T follicular helper cell (primary cell): Measurements from ENCODE around the gene RTBDN.

Source experiments
- DNase-seq: peaks from one replicate; pipeline ENCODE4 v3.0.0-alpha.2; 2020; ENCODE audit warnings: low read depth
- total RNA-seq, 2 experiments: gene quantifications; one replicate each; lab custom pipeline; 2026; lab: John Stamatoyannopoulos, UW

The RTBDN gene
- total RNA-seq: 0 reads per million in 2 experiments

DNA sequence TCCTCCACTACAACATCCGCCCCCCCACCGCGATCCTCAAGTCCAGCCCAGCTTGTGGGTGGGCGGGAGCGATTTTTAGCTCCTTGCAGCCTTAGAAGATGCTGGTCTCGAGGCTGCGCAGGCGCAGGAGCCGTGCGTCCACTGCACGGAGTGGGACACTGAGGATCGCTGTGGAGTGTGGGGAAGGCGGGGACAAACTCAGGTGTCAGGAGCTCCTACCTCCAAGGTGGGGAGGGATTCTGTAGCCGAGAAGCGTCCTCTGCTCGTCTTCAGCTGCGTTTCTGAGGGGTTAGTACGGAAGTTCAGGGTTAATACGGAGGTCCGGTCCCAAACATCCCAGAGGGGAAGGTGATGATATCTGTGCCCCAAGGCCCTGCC, at the start of gene RTBDN:
Gene RTBDN, minus strand, starts transcription at position 14 of the 378 bp plus-strand sequence. CDS start 4,600 bp downstream, outside the sequence.
- DNase-seq: no peak

DNA sequence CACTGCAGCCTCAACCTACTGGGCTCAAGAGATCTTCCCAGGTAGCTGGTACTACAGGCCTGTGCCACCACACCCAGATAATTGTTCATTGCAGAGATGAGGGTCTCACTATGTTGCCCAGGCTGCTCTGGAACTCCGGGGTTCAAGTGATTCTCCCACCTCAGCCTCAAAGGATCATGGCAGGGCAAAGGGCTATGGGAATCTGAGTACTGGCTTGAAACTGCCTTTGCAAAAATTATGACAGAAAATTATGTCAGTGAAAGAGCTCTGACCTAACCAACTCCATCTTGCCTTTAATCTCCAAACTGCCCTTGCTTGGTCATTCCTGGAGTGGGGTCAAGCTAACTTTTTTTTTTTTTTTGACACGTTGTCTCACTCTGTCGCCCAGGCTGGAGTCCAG, 48.2 kb upstream of the RTBDN start:
- no peak for DNase-seq

DNA sequence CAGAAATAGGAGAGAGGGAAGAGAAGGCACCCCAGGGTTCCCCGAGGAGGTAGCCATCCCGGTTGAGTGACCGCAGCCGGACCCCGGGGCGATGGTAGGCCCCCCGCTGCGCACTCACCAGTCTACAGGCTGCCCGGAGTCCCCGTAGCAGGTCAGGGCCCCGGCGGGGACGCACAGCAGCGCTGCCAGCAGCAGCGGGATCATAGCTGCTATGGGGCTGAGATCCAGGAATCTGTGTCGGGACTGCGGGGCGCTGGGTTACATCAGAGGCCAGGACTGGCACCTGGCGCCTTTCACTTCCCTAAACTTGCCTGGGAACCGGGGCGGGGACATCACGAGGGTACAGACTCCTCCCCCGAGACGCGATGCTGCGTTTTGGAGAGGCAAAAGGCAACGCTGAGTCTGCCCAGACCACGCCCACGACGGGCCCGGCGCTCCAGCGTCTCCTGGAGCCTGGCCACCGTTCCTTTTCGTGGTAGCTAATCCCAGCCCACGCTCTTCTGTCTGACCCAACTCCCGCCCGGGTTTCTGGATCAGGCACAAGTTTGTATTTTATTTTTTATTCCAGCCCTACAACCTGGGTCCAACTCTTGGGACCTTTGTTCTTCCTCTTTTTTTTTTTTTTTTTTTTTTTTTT, 46.9 kb upstream of the RTBDN start, which contains the start of gene DNASE2:
Gene DNASE2, minus strand, starts transcription at position 278 of the 637 bp plus-strand sequence. Its CDS starts 74 bp downstream, at position 204.
- DNase-seq: peak; percentile 84

DNA sequence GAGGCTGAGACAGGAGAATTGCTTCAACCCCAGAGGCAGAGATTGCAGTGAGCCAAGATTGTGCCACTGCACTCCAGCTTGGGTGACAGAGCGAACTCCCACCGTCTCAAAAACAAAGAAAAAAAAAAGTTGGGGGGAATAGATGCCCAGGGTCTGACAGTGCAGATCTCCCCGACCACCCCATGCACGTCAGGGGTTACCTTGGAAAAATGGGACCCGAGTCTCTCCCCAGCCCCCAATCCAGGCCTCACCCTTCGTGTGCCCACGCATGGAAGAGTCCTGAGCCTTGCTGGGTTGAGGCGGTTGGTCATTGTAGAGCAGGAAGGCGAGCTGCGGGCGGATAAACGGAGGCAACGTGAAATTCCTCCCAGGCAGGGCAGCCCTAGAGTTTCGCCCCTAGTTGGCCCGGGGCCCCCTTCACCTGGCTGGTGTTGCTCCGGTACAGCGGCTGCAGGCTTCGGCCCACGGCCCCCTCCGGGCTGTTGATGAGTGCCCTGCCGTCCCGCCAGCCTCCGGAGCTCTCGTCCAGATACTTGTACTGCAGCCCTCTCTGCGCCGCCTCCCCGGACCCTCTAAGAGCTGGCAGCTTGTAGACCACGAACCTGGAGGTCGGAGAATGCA, 46.3 kb upstream of the RTBDN start:
- DNase-seq: no peak

DNA sequence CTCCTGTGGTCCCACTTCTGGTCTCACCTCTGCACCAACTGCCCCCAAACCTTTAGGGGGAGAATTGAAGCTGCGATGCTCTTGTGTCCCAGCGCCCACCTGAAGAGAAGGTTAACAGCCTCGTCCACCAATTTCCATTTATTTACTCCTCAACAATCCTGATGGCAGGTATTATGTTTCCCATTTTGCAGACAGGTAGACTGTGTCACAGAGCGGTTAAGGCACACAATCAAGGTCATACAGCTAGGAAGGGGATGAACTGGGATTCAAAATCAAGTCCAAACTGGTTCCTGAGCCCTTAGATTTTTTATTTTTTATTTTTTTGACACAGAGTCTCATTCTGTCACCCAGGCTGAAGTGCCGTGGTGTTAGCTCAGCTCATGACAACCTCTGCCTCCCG, 40.7 kb upstream of the RTBDN start:
- no peak for DNase-seq

DNA sequence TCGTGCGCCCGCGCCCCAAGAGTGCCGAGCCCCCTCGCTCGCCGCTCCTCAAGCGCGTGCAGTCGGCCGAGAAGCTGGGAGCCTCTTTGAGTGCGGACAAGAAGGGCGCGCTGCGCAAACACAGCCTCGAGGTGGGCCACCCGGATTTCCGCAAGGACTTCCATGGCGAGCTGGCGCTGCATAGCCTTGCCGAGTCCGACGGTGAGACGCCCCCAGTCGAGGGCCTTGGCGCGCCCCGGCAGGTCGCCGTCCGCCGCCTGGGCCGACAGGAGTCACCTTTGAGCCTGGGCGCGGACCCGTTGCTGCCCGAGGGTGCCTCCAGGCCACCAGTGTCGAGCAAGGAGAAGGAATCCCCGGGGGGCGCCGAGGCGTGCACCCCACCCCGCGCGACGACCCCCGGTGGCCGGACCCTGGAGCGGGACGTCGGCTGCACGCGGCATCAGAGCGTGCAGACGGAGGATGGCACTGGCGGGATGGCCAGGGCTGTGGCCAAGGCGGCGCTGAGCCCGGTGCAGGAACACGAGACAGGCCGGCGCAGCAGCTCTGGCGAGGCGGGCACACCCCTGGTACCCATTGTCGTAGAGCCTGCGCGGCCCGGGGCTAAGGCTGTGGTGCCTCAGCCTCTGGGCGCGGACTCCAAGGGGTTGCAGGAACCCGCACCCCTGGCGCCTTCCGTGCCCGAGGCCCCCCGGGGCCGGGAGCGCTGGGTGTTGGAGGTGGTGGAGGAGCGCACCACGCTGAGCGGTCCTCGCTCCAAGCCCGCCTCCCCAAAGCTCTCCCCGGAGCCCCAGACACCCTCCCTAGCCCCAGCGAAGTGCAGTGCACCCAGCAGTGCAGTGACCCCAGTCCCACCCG, 39.7 kb upstream of the RTBDN start:
- DNase-seq: no peak

DNA sequence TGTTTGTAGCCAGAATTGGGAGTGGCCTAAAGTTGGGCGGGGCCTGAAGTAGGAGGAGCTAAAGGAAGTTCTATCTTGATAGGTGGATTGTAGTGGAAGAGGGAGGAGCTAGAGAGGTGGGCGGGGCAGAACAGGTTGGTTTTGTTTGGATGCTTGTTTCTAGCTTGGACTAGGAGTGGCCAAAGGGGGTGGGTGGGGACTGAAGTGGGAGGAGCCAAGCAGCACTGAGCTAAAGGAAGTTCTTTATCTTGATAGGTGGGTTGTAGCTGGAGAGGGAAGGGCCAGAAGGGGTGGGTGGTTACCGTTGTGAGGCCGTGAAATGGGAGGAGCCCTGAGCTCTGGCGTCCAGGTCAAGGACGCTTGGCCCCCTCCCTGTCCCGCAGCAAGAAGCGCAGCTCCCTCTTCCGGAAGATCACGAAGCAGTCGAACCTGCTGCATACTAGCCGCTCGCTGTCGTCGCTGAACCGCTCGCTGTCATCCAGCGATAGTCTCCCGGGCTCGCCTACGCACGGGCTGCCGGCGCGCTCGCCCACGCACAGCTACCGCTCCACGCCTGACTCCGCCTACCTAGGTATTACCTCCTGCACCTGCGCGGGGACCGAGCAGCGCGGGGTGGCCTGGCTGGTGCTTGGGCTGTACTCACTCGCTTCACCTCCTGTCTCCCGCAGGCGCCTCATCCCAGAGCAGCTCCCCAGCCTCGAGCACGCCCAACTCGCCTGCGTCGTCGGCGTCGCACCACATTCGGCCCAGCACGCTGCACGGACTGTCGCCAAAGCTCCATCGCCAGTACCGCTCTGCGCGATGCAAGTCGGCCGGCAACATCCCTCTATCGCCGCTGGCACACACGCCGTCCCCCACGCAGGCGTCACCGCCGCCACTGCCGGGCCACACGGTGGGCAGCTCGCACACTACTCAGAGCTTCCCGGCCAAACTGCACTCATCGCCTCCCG, 38.8 kb upstream of the RTBDN start:
- peak; percentile 43 for DNase-seq

DNA sequence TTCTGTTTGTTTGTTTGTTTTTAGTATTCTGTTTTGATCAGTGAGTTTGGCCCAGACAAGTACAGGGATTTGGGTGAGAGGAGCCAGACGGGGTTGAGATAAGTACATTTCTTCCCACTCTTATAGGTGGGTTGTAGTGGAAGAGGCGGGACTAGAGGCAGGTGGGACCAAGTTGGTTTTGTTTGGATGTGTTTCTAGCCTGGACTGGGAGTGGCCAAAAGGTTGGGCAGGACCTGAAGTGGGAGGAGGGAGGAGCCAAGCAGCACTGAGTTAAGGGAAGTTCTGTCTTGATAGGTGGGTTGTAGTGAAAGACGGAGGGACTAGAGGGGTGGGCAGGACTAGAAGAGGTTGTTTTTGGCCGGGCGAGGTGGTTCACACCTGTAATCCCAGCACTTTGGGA, 37.9 kb upstream of the RTBDN start:
- no peak for DNase-seq

DNA sequence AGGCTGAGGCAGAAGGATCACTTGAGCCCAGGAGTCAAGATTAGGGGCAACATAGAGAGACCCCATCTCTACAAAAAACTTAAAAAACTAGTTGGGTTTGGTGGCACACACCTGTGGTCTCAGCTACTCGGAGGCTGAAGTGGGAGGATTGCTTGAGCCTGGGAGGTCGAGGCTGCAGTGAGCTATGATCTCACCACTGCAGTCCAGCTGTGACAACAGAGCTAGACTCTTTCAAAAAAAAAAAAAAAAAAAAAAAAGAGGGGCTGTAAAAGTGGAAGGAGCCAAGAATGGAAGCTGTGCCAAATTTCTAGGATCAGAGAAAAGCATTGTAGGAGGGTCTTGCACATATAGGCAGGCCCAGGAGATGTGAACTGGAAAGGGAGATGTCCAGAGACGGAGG, 37.3 kb upstream of the RTBDN start:
- DNase-seq: no peak

DNA sequence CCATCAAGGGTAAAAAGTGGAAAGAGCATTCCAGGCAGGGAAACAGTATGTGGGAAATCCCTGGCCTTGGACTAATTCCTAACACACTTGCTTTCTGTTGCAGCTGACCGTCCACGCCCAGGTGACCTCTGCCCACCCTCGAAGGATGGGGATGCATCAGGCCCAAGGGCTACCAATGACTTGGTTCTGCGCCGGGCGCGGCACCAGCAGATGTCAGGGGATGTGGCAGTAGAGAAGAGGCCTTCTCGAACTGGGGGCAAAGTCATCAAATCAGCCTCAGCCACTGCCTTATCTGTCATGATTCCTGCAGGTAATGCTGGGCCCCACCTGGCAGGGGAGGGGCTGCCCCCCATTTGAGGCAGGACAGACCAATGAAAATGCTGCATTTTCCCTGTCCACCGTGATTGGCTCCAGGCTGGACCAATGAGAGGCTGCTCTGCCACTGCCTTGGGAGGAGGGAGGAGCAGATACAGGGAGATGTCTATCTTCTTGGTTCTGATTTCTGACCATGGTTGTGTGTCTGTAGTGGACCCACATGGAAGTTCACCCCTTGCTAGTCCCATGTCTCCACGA, 34.2 kb upstream of the RTBDN start:
- DNase-seq: no peak

DNA sequence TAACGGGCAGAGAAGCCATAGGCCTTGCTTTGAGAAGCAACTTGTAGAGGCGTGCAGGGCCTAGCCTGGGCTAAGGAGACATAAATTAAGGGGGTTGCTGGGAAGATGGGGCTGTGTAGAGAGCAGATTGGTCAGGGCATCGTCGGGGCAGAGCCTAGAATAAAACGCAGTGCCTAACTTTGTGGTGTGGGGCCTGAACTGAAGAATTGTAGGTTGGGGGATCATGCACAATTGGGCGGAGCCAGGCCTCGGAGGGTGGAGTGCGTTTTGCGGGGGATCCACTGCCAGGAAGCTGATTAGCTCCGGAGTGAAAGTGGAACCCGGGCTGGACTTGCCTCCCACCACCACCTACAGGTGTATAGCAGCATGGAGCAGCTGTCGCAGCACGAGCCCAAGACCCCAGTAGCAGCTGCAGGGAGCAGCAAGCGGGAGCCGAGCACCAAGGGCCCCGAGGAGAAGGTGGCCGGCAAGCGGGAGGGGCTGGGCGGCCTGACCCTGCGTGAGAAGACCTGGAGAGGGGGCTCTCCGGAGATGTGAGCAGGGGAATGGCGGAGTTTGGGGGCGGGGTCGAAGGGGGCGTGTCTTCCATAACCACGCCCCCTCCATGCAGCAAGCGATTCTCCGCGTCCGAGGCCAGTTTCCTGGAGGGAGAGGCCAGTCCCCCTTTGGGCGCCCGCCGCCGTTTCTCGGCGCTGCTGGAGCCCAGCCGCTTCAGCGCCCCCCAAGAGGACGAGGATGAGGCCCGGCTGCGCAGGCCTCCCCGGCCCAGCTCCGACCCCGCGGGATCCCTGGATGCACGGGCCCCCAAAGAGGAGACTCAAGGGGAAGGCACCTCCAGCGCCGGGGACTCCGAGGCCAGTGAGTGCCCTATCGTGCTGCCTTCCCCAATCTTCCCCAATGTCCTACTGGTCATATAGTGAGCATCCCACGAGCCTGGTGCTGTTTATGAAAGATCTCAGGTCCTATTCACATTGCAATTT, 33.0 kb upstream of the RTBDN start:
- DNase-seq: peak; percentile 30

DNA sequence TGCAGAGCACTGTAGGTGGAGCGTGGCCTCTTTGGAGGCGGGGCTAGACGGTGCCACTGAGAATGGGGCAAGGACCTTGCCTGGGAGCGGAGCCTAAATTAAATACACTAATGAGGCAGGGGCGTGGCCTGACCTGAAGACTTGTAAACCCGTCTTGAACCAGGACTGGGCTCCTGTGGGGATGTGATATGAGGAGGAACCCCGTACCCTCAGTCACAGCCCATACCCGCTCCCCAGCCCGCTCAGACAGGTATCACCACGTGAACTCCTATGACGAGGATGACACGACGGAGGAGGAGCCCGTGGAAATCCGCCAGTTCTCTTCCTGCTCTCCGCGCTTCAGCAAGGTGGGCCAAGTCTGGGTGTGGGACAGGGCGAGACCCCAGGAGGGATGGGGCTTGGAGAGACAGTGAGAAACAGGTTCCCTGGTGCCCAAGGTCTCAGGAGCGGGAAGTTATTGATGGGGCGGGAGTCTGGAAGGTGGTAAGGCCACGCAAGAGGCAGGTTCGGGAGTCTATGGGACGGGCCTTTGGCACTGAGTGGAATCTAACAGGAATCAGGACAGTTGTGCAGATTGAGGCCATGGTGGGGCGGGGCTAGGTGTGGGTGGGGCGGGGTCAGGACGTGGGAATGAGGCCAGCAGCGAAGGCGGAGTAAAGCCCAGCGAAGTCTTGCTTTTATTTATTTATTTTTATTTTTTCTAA, 32.2 kb upstream of the RTBDN start:
- DNase-seq: no peak

DNA sequence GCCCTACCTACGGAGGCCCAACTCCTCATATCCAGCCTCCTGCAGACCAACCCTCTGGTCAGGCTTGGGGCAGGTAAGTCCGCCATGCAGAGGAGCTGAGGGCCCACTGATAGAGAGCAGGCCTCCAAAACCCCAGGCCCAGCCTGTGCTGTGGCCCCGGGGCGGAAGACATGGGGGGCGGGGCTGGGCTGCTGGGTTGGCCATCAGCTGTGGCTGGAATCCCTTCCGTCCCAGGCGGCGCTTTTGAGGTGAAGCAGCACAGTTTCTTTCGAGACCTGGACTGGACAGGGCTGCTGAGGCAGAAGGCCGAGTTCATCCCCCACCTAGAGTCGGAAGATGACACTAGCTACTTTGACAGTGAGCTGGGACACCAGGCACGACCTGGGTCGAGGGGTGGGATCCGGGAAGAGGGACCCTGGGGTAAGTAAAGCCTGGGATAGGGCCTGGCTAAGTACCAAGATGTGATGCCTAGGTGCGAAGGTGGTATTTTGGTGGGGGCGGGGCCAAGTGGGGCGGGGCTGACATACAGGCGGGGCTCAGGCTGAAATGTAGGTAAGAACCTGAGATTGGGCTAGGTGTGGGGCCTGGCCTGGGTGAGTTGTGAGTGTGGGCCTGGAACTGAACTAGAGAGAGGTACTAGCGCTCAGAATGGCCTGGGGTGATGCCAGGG, 31.5 kb upstream of the RTBDN start:
- DNase-seq: no peak

DNA sequence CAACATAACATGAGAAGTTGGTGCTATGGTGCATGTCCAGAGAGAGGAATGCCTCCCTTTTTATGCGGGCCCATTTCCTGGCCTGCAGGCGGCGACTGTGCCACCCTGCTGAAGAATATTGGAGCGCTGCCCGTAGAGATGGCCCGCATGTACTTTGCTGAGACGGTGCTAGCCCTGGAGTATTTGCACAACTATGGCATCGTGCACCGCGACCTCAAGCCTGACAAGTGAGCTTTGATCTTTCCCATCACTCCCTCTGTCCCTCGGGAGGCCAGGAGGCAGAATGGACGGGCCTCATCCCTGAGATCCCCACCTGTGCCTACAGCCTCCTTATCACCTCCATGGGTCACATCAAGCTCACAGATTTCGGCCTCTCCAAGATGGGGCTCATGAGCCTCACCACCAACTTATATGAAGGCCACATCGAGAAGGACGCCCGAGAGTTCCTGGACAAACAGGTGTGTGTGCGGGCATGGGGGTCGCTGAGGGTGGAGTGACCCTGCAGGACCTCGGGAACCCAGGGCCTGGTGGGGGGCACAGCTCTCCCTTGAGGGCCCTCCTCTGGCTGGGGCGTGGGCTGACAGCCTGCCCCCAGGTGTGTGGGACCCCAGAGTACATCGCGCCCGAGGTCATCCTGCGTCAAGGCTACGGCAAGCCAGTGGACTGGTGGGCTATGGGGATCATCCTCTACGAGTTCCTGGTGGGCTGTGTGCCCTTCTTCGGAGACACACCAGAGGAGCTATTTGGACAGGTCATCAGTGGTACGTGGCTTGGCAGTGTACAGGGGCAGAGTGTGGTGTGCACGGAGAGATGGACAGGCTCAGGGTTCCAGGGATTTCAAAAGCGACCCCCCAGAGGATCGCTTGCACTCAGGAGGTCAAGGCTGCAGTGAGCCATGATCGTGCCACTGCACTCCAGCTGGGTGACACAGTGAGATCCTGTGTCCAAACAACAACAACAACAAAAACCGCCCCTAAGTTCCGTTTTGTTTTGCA, 30.6 kb upstream of the RTBDN start:
- DNase-seq: no peak

DNA sequence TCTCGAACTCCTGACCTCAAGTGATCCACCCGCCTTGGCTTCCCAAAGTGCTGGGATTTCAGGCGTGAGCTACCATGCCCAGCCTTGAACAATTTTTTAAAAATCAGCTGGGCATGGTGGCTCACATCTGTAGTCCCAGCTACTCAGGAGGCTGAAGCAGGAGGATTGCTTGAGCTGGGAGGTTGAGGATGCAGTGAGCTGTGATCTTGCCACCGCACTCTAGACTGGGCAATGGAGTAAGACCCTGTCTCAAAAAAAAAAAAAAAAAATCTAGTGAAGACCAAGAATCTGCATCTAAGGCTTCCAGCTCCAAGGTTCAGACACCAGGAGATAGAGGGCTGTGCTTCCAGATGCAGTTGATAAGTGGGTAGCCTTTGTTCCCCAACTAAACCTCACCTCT, 29.8 kb upstream of the RTBDN start:
- DNase-seq: no peak

DNA sequence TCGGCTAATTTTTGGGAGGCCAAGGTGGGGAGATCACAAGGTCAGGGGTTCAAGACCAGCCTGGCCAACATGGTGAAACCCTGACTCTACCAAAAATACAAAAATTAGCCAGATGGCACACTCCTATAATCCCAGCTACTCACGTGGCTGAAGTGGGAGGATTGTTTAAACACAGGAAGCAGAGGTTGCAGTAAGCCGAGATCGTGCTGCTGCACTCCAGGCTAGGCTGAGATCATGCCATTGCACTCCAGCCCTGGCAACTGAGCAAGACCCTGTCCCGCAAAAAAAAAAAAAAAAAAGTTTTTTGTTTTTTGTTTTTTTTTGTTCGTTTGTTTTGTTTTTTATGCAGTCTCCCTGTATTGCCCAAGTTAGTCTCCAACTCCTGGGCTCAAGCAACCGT, 25.2 kb upstream of the RTBDN start:
- DNase-seq: no peak

DNA sequence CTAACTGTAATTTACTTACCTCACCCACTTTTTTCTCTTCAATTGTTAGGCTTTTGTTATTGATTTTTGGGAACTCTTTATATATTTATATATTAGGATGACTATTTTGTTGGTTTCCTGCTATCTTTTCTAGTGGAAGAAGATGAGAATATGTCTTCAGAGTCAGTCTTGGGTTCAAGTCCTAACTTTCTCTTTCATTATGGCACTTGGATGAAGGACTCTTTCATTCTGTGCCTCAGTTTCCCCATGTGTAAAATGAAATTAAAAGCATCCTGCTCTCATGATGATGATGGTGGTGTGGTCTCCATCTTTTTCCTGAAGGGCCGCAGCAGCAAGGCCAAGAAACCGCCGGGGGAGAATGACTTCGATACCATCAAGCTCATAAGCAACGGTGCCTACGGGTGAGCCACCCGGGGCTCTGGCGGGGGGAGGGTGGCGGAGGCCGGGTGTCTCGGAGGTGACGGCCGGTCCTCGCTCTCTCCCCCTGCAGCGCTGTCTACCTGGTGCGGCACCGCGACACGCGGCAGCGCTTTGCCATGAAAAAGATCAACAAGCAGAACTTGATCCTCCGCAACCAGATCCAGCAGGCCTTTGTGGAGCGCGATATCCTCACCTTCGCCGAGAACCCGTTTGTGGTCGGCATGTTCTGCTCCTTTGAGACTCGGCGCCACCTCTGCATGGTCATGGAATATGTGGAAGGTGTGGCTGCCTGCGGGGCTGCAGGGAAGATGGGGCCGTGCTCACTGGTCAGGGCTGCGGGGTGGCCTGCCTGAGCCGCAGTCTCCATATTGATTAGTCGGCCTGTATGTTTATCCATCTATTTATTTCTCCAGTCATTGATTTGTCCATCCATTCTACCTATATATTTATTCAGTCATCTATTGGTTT, 23.9 kb upstream of the RTBDN start:
- DNase-seq: no peak
